Stimulated activated CD4-positive, alpha-beta T cell treated with anti-CD3 and anti-CD28 coated beads, Interleukin-1b, Interleukin-23, amount 100 ng/mL, for 1 hour (primary cell): ENCODE measurements around the gene SDHAF2.
"Not testable (repeated sequence)": the region's sequence is repeated elsewhere in the genome, so short reads cannot be mapped to it uniquely, and the experiment has no call there.

ENCODE experiments used
- DNase-seq, 2 donors: peaks; one replicate each; pipeline ENCODE4 v3.0.0-alpha.2; 2020; ENCODE audit warnings: low read depth in 2 of 2

Gene SDHAF2

GRCh38 chr11:61476371-61476770, 46.4 kb downstream of the SDHAF2 start:
- no peak for DNase-seq

- no peak for DNase-seq
Measured at GRCh38 chr11:61477126-61477525, 47.2 kb downstream of the SDHAF2 start.

GRCh38 chr11:61477727-61478148, 47.8 kb downstream of the SDHAF2 start:
- DNase-seq, result peak; percentile 7 to 31

GRCh38 chr11:61479360-61480058, 49.6 kb downstream of the SDHAF2 start:
- DNase-seq, result not testable (repeated sequence)

GRCh38 chr11:61480261-61480993, 50.5 kb downstream of the SDHAF2 start:
- DNase-seq, result no peak

- DNase-seq, result no peak
Measured at GRCh38 chr11:61480994-61481335, 51.0 kb downstream of the SDHAF2 start.

- DNase-seq, result no peak
Measured at GRCh38 chr11:61481806-61482205, 51.9 kb downstream of the SDHAF2 start.

- peak in 1 of 2 donors; percentile 9 for DNase-seq
Measured at GRCh38 chr11:61482513-61482912, 52.6 kb downstream of the SDHAF2 start.

- no peak for DNase-seq
Measured at GRCh38 chr11:61484541-61484940, 54.6 kb downstream of the SDHAF2 start.

- DNase-seq, result no peak
Measured at GRCh38 chr11:61485080-61485479, 55.2 kb downstream of the SDHAF2 start.

- no peak for DNase-seq
Measured at GRCh38 chr11:61486011-61486620, 56.2 kb downstream of the SDHAF2 start.

GRCh38 chr11:61486779-61487178, 56.9 kb downstream of the SDHAF2 start:
- DNase-seq, result no peak

GRCh38 chr11:61487342-61488025, 57.6 kb downstream of the SDHAF2 start:
- no peak for DNase-seq

GRCh38 chr11:61488651-61489291, 58.8 kb downstream of the SDHAF2 start:
- DNase-seq, result no peak

- DNase-seq, result no peak
Measured at GRCh38 chr11:61489833-61490721, 60.2 kb downstream of the SDHAF2 start.

GRCh38 chr11:61491736-61492395, 61.9 kb downstream of the SDHAF2 start:
- no peak for DNase-seq

GRCh38 chr11:61494381-61494961, 64.5 kb downstream of the SDHAF2 start:
- no peak for DNase-seq

- DNase-seq, result no peak
Measured at GRCh38 chr11:61495801-61496601, 66.1 kb downstream of the SDHAF2 start.
